KMS-11 (cell line): ENCODE data around the gene VAV3.

Source experiments
- H2AFZ ChIP-seq: fragments of 200-600 bp; sonication (generic); 2 replicates; pipeline ENCODE4 v1.6.1; 2016; ENCODE audit warnings: antibody characterized with exemption, mixed run types, low read depth
- H3K27ac ChIP-seq: fragments of 200-600 bp; sonication (generic); 2 replicates; pipeline ENCODE4 v1.6.1; 2016; ENCODE audit warnings: mild to moderate bottlenecking, mixed run types
- H3K27me3 ChIP-seq: fragments of 200-600 bp; sonication (generic); 2 replicates; pipeline ENCODE4 v1.6.1; 2017; ENCODE audit warnings: mild to moderate bottlenecking, low read depth, mixed run types, moderate library complexity; ENCODE audit not compliant: insufficient read depth
- H3K36me3 ChIP-seq: fragments of 200-600 bp; sonication (generic); 2 replicates; pipeline ENCODE4 v1.6.1; 2017; ENCODE audit warnings: mild to moderate bottlenecking, mixed run types; ENCODE audit not compliant: insufficient read depth
- H3K4me1 ChIP-seq: fragments of 200-600 bp; sonication (generic); 2 replicates; pipeline ENCODE4 v1.6.1; 2016; ENCODE audit warnings: mild to moderate bottlenecking, low read depth, mixed run types; ENCODE audit not compliant: poor library complexity, severe bottlenecking
- H3K4me2 ChIP-seq: fragments of 200-600 bp; sonication (generic); 2 replicates; pipeline ENCODE4 v1.7.0; 2016; ENCODE audit warnings: mild to moderate bottlenecking, mixed run types
- H3K4me3 ChIP-seq: fragments of 200-600 bp; sonication (generic); IDR thresholded peaks from 2 replicates; pipeline ENCODE4 v1.6.1; 2017; ENCODE audit warnings: low read depth, low read length, mixed read lengths; ENCODE audit not compliant: insufficient read depth
- H3K79me2 ChIP-seq: fragments of 200-600 bp; sonication (generic); 2 replicates; pipeline ENCODE4 v1.6.1; 2016; ENCODE audit warnings: low read depth, mixed run types; ENCODE audit not compliant: insufficient read depth
- H3K9ac ChIP-seq: fragments of 200-600 bp; sonication (generic); 2 replicates; pipeline ENCODE4 v1.6.1; 2016; ENCODE audit warnings: mild to moderate bottlenecking, mixed run types
- H4K20me1 ChIP-seq: fragments of 200-600 bp; sonication (generic); 2 replicates; pipeline ENCODE4 v1.6.1; 2016; ENCODE audit warnings: mild to moderate bottlenecking, mixed run types; ENCODE audit not compliant: insufficient read depth
- TF ChIP-seq, protein P1 (sequence below): fragments of 200-600 bp; sonication (generic); conservative IDR thresholded peaks from 2 replicates; pipeline ENCODE4 v1.6.1; 2017; ENCODE audit warnings: low read depth, mild to moderate bottlenecking, antibody characterized with exemption, low read length, moderate library complexity, mixed read lengths

Gene VAV3

DNA sequence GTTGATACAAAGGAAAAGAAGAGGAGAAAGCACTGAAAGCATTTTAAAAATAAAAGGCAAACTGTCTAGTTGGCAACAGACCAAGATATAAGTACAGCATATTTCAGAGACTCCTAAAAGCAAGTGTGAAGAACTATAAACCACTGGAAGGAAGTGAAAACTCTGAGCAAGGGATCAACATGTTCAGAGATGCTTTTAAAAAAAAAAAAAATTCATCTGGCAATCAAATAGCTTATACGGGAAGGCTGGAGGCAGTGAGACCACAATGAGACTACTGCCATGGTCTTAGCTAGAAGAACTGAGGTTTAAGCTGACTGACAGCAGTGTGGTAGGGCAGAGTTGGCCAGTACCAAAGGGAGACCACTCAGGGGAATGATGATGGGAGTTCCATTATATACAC, 124.3 kb downstream of the VAV3 start:
- Histone ChIP-seq H3K4me2 (no peak overlapping the region), H3K27ac (no peak overlapping the region), H3K9ac (no peak overlapping the region), H3K4me1 (no peaks in the 10 kb centered on the region), H3K79me2 (no peaks in the 10 kb centered on the region), H3K4me3 (no peak overlapping the region), H3K36me3 (no peaks in the 10 kb centered on the region), H3K27me3 (no peaks in the 10 kb centered on the region), H4K20me1 (no peaks in the 10 kb centered on the region), H2AFZ (no peak overlapping the region)
- TF ChIP-seq, protein P1, sequence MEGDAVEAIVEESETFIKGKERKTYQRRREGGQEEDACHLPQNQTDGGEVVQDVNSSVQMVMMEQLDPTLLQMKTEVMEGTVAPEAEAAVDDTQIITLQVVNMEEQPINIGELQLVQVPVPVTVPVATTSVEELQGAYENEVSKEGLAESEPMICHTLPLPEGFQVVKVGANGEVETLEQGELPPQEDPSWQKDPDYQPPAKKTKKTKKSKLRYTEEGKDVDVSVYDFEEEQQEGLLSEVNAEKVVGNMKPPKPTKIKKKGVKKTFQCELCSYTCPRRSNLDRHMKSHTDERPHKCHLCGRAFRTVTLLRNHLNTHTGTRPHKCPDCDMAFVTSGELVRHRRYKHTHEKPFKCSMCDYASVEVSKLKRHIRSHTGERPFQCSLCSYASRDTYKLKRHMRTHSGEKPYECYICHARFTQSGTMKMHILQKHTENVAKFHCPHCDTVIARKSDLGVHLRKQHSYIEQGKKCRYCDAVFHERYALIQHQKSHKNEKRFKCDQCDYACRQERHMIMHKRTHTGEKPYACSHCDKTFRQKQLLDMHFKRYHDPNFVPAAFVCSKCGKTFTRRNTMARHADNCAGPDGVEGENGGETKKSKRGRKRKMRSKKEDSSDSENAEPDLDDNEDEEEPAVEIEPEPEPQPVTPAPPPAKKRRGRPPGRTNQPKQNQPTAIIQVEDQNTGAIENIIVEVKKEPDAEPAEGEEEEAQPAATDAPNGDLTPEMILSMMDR = no peak

DNA sequence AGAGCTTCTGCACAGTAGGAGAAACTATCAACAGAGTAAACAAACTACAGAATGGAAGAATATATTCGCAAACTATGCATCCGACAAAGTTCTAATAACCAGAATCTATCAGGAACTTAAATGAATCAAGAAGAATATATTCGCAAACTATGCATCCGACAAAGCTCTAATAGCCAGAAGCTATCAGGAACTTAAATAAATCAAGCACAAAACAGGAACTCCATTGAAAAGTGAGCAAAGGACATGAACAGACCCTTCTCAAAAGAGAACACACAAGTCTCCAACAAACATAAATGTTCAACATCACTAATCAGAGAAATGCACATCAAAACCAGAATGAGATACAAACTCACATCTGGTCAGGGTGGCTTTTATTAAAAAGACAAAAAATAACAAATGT, 126.9 kb downstream of the VAV3 start:
- TF ChIP-seq, protein P1 = no peak
- no peak overlapping the region for H3K9ac ChIP-seq
- no peak overlapping the region for H3K4me2 ChIP-seq
- H2AFZ ChIP-seq = no peak overlapping the region
- no peaks in the 10 kb centered on the region for H3K79me2 ChIP-seq
- H3K4me1 ChIP-seq = peaks cover 2% of the 10 kb centered on the region
- no peaks in the 10 kb centered on the region for H4K20me1 ChIP-seq
- no peak overlapping the region for H3K27ac ChIP-seq
- H3K4me3 ChIP-seq = no peak overlapping the region
- no peaks in the 10 kb centered on the region for H3K27me3 ChIP-seq
- no peaks in the 10 kb centered on the region for H3K36me3 ChIP-seq

- no peak overlapping the region for H3K4me2 ChIP-seq
- no peak overlapping the region for H2AFZ ChIP-seq
- H3K27ac ChIP-seq = no peak overlapping the region
- H3K36me3 ChIP-seq = no peaks in the 10 kb centered on the region
- H3K27me3 ChIP-seq = no peaks in the 10 kb centered on the region
- TF ChIP-seq, protein P1 = no peak
- no peak overlapping the region for H3K4me3 ChIP-seq
- H4K20me1 ChIP-seq = no peaks in the 10 kb centered on the region
- H3K79me2 ChIP-seq = no peaks in the 10 kb centered on the region
- H3K4me1 ChIP-seq = peaks cover 5% of the 10 kb centered on the region
- no peak overlapping the region for H3K9ac ChIP-seq
Measured at GRCh38 chr1:107835151-107835670, 129.8 kb downstream of the VAV3 start.

GRCh38 chr1:107833061-107833460, 131.9 kb downstream of the VAV3 start:
- H3K79me2 ChIP-seq = no peaks in the 10 kb centered on the region
- TF ChIP-seq, protein P1 = no peak

More at GRCh38 chr1:107833061-107833460, 131.9 kb downstream of the VAV3 start:
- Histone ChIP-seq H4K20me1 (no peaks in the 10 kb centered on the region), H2AFZ (no peak overlapping the region), H3K36me3 (no peaks in the 10 kb centered on the region), H3K9ac (no peak overlapping the region), H3K27ac (no peak overlapping the region), H3K4me1 (peaks cover 21% of the 10 kb centered on the region), H3K4me3 (no peak overlapping the region), H3K4me2 (no peak overlapping the region), H3K27me3 (no peaks in the 10 kb centered on the region)
